ENCODE results near the gene HTT.

The HTT gene

GRCh38 chr4:3253808-3254207 is 179.3 kb downstream of the HTT start:
- DNase-seq = no peak

DNA sequence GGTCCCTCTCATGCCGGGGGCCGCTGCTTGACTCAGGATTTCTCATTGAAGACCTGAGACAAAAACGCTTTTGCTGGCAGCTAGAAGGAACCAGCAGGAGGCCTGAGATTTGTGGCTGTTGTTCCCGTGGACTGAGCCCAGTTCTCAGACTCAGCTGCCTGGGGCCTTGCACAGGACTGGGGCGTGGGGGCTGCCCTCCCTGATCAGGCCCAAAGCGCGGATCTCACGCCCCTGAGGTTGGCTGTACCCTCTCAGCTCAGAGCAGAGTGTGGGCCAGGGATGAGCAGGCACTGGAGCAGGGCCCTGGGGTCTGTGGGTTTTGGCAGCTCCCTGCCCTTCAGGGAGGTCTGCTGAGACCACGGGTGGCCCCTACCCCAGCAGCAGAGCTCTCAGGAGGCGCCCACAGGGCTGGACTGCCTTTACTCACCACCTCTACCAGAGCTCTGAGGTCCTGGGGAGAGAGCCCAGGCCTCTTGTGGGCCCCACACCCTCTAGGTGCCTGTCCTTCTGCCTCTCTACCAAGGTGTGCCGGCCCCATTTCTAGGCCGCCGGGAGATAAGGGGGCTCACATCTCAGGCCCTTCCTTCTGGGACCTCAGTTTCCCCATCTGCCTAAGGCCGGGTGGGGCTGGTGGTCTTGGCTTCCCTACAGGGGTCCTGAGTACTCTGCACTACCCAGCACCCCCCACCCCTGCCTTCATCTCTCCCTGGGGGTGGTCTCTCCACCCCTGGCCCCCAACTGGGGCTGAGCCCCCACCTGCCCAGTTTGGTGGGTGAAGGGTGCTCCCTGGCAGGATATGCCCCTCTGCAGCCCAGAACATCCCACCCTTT is 180.0 kb downstream of the HTT start:
- no peak for DNase-seq

DNA sequence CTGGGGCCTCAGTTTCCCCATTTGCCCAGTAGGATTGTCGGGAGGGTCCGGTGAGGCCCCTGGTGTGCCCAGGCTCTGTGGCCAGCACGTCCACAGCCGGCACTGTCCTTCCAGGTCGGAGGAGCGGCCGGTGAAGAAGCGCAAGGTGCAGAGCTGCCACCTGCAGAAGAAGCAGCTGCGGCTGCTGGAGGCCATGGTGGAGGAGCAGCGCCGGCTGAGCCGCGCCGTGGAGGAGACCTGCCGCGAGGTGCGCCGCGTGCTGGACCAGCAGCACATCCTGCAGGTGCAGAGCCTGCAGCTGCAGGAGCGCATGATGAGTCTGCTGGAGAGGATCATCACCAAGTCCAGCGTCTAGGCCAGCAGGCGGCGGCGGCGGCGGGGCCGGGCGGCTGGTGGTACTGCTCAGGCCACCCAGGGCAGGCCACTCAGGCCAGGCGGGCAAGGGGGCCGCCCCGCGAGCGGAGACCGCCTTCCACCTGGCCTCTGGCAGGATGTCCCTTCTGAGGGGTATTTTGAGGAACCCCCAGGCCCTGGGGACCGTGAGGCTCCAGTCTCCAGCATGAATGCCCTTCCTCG is 181.2 kb downstream of the HTT start:
- DNase-seq = no peak

GRCh38 chr4:3256230-3257102 is 182.0 kb downstream of the HTT start:
- DNase-seq = no peak

GRCh38 chr4:3257103-3257555 is 182.6 kb downstream of the HTT start:
- no peak for DNase-seq

GRCh38 chr4:3257556-3258482 is 183.3 kb downstream of the HTT start:
- no peak for DNase-seq

DNA sequence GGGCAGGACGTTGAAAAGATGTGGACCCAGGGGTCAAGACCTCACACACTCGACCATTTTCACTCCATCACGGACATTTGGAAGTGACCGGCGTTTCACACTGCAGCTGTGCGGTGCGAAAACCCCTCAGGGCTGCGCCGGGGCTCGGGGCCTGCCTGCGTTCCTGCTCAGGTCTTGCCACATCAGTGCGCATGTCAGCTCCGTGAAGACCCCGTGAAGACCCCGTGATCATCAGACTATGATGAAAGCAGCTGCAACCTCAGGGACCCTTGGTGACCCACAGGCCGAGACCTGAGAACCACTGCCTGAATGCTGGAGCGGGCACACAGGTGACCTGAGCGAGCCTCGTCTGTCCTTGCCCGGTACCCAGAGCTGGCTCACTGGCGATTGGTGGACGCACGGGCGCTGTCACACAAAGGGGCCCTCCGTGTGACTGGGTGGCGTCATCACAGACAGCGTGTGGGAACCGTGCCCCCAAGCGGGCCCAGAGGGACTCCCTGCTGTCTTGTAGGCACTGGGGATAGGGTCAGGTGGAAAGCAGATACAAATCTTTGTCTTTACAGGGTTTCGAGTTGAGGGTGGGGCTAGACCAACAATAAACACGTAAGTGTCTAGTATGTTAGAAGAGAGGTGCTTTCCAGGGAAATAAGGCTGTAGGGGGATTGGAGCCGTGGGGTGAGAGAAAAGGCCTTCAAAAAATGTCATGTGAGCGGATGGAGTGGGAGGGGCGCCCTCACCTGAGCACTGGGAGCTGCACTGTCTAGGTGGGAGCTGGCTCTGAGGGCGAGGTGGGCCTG is 187.1 kb downstream of the HTT start:
- DNase-seq = no peak

GRCh38 chr4:3262208-3263052 is 187.9 kb downstream of the HTT start:
- no peak for DNase-seq

DNA sequence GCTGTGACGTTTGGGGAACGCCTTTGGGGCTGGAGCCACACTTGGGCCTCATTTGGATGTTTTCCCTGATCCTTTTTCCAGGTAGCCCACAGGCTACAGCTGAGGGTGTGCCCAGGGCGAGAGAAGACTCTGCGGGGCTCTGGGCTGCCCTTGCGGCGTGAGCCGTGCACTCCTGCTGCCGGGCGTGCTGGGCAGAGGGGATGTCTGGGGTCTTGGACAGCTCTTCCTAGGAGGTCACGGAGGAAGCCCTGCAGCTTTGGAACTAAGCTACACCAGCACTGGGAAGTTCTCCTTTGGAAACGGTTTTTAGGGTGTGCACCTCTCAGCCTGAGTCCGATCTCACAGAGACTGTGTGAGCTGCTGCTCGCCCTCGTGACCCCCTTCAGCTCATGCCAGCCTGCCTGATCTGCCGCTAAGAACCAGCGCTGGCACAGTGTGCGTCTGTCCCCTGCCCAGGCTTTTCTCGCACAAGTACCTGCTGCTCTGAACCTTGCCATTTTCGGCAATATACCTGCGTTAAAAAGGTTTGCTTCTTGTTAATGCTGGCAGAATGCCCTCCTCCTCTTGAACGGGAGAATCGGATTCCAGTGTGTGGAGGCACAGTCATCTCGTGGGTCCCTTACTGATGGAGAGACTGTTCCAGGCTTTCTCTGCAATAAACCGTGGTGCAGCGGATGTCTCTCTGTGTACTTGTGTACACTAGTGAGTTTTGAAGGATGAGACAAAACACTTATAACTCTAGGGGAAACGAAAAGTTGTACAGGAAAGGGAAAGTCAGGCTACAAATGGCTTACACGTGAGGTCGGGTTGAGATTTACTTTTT is 188.8 kb downstream of the HTT start:
- DNase-seq = no peak

- no peak for DNase-seq
Observed at GRCh38 chr4:3263876-3264193, 189.4 kb downstream of the HTT start.

DNA sequence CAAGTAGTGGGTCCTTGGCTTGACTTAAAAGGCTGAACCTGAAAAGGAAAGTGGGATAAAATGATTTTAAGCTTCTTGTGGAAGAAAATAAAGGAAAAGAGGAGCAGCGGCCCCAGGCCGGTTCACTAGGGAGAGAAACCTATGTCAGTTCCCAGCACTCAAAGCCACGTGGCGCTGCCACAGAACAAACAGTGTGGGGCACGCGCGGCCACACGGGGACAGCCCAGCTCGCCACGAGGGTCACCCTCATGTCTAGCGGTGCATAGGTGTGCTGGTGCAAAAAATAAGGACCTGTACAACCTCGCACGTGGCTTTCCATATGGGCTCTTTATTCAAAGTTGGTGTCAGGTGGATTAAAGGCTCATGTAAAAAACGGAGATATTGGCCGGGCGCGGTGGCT is 191.6 kb downstream of the HTT start:
- DNase-seq = no peak

DNA sequence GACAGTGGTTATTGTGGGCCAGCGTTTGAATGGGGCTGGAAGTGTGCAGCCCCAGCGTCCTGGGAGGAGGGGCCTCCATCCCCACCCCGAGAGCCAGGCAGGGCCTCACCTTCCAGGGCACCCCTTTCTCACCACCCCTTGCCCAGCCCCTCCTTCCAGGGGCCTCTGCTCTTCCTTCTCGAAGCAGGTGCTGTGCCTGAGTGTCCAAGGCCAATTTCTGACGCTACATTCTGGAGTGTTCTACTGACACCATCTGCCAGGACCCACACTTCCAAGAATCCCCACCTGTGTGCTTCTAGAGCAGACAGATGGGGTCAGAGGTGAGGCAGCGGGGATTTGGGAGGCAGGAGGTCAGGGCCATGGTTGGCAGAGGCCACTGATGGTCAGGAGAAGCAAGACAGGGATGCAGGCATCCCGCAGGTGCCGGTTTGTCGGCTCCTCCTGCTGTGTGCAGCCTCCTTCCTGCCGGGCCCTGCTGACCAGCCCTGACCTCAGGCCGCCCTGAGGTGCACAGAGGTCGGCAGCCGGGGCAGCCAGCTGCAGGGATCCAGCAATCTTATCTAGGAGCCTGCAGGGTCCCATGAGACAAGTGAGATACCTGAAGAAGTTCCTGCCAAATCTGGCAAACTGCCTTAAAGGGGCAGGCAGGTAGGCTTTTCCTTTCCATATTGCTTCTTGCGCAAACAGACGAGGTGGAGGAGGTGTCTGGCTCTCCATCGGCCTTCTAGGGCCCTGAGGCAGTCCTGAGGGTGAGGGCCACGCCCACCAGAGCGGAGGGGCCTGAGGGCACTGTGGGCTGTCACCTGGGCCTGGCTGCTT is 193.3 kb downstream of the HTT start:
- DNase-seq = no peak

GRCh38 chr4:3268395-3269104 is 194.1 kb downstream of the HTT start:
- DNase-seq = no peak

DNA sequence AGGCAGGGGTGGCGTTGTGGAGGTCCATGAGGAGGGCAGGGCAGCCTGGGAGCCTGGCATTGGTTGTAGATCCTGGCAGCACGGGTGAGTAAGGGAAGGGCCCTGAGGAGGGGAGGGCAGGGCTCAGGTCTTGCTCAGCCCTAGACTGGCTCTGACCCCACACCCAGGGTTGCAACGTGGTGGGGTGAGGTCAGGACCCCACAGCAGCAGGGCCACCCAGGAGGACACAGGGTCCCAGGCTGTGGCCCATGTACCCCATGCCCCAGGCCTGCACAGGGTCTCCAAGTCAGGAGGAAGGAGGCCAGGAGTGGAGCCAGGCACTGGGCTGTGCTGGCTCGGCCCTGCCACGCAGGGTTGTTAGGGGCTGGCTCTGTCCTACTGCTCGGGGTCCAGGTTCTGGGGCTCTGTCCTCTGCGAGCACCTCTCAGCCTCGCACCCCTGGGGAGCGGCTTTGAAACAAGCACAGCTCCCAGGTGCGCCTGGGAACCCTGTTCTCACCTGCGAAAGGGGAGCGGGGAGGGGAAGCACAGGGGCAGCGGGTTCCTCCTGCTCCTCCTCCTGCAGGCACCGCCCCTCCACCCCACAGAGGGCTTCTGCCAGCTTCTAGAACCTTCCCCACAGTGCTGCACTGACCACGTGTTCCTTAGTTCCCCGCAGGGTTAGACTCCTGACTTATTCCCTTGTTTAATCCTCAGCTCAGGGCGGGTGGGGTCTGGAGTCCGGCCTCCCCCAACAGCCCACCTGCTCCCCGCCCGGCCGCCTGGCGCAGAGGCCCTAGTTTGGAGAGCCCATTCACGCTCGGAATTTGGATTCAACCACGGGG is 194.8 kb downstream of the HTT start:
- DNase-seq = no peak

- DNase-seq = no peak
Observed at GRCh38 chr4:3269991-3270611, 195.6 kb downstream of the HTT start.

DNA sequence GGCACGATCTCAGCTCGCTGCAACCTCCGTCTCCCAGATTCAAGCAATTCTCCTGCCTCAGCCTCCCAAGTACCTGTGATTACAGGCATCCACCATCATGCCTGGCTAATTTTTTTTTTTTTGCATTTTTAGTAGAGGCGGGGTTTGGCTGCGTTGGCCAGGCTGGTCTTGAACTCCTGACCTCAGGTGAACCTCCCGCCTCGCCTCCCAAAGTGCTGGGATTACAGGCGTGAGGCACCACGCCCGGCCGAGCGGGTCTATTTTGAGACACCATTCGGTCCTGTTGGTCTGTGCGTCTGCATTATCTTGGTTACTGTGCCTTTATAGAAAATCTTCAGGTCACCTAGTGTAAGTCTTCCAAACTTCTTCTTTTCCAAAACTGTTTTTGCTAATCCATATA is 196.7 kb downstream of the HTT start:
- DNase-seq = no peak

DNA sequence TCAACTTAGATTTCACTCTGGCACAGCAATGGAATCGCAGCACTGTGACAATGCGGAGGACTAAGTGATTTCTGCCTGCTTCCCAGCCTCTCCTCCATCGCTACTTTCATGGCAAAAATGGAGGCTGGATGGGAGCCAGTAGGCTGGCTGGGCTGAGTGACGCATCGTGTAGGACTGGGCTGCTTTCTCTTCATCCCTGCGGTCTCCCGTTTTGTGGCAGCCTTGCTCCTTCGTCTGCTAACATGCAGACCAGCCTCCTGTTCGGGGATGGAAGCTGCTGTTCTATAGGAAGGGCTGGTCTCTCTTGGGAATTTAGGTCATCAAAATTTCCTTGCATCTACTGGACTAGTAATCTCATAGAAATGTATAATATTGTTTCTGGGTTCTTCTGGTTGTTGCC is 202.5 kb downstream of the HTT start:
- DNase-seq = no peak
